ENCODE measurements around the gene MRPL17. TPM values are rescaled to one million over a fixed set of nuclear protein-coding genes. Genes with fewer than 3 reads are reported as not detected.
A peak's percentile ranks its signal among the peaks of the same experiment; 100 is the strongest.
"Not testable (repeated sequence)": the region's sequence is repeated elsewhere in the genome, so short reads cannot be mapped to it uniquely, and the experiment has no call there.

Gene MRPL17
- total and polyA plus RNA-seq, 4 donors: 14.0 to 21.8 (median 19.0) TPM

DNA sequence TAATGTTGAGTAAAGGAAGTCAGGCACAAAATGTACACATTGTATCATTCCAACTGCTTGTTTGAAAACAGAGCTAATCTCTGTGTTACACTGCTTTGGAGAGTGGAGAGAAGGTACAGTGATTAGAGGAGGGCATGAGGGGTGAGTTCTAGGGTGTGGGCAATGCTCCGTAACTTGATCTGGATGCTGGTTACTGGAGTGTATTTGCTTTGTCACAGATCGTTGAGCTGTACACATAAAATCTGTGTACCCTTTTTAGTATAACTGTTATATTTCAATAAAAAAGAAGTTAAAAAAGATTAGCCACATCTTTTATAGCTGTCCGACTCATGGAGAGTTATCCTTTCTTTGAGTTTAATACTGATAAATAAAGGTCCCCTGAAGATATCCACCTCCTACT, 18.8 kb upstream of the MRPL17 start:
- H3K27me3 ChIP-seq (ENCODE audit: control insufficient read depth in 4 of 4, insufficient read depth in 4 of 4, low read length in 3 of 4); H3K27ac ChIP-seq (ENCODE audit: low read depth in 1 of 2, low read length in 2 of 2); H3K4me3 ChIP-seq (ENCODE audit: low read depth in 1 of 3, low read length in 3 of 3); DNase-seq (ENCODE audit: low spot score); H3K36me3 ChIP-seq (ENCODE audit: control insufficient read depth in 4 of 4, insufficient read depth in 3 of 4, low read depth in 1 of 4, low read length in 3 of 4); H3K9ac ChIP-seq (ENCODE audit: low read depth in 1 of 2, low read length in 2 of 2); H3K4me1 ChIP-seq (ENCODE audit: control insufficient read depth in 4 of 4, insufficient read depth in 4 of 4, low read length in 3 of 4); H3K9me3 ChIP-seq (ENCODE audit: control insufficient read depth in 4 of 4, low read length in 3 of 4): not testable (repeated sequence)
- 49% methylated on average over 3 of the region's 3 CpGs for WGBS

DNA sequence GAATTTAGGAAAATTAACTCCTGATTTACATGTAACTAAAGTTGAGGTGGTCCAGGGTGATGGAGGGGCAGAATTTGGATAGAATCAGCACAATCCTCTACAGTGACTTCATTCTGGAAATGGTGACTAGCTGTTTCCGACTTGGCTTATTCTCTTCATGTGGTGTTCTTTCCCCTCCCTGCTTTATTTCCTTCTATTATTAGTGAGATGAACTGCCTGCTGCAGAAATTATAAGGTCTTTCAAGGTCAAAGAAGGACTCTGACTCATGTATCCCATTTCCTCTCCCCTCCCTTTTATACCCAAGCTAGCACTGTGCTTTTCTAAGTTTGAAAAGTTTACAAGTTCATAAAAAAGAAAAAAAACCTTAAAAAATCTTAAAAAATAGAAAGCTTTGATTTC, 12.2 kb upstream of the MRPL17 start:
- no peaks in the 10 kb centered on the region for H3K9me3 ChIP-seq (ENCODE audit: control insufficient read depth in 4 of 4, low read length in 3 of 4)
- no peaks in the 10 kb centered on the region for H3K4me1 ChIP-seq (ENCODE audit: control insufficient read depth in 4 of 4, insufficient read depth in 4 of 4, low read length in 3 of 4)
- H3K36me3 ChIP-seq (ENCODE audit: control insufficient read depth in 4 of 4, insufficient read depth in 3 of 4, low read depth in 1 of 4, low read length in 3 of 4): no peaks in the 10 kb centered on the region
- TF ChIP-seq NR2F2 (IDR thresholded peaks at IDR 0.05): peak; percentile 74
- no peak for TF ChIP-seq TAF1 (conservative IDR thresholded peaks at IDR 0.05)
- TF ChIP-seq GABPA (IDR thresholded peaks at IDR 0.05 in 1 of 2, conservative IDR thresholded peaks at IDR 0.05 in 1 of 2): peak in 1 of 2 donors; percentile 21
- peak; percentile 20 to 52 for TF ChIP-seq RXRA (IDR thresholded peaks at IDR 0.05)
- TF ChIP-seq JUND (IDR thresholded peaks at IDR 0.05): peak; percentile 83 to 86
- peak; percentile 37 for TF ChIP-seq SP1 (IDR thresholded peaks at IDR 0.05)
- no peak for TF ChIP-seq FOXA2 (IDR thresholded peaks at IDR 0.05)
- H3K27me3 ChIP-seq (ENCODE audit: control insufficient read depth in 4 of 4, insufficient read depth in 4 of 4, low read length in 3 of 4): no peaks in the 10 kb centered on the region
- H3K9ac ChIP-seq (ENCODE audit: low read depth in 1 of 2, low read length in 2 of 2): no peak overlapping the region
- DNase-seq (ENCODE audit: low spot score): no peak
- H3K27ac ChIP-seq (ENCODE audit: low read depth in 1 of 2, low read length in 2 of 2): peak overlapping the region in 1 of 2 donors; percentile 49
- 64% methylated on average over 1 of the region's 1 CpG for WGBS
- H3K4me3 ChIP-seq (ENCODE audit: low read depth in 1 of 3, low read length in 3 of 3): no peak overlapping the region

GRCh38 chr11:6694229-6694535, 11.0 kb upstream of the MRPL17 start:
- Histone ChIP-seq H3K9ac (ENCODE audit: low read depth in 1 of 2, low read length in 2 of 2) (no peak overlapping the region), H3K4me1 (ENCODE audit: control insufficient read depth in 4 of 4, insufficient read depth in 4 of 4, low read length in 3 of 4) (no peaks in the 10 kb centered on the region), H3K36me3 (ENCODE audit: control insufficient read depth in 4 of 4, insufficient read depth in 3 of 4, low read depth in 1 of 4, low read length in 3 of 4) (no peaks in the 10 kb centered on the region), H3K9me3 (ENCODE audit: control insufficient read depth in 4 of 4, low read length in 3 of 4) (no peaks in the 10 kb centered on the region), H3K4me3 (ENCODE audit: low read depth in 1 of 3, low read length in 3 of 3) (no peak overlapping the region), H3K27ac (ENCODE audit: low read depth in 1 of 2, low read length in 2 of 2) (no peak overlapping the region), H3K27me3 (ENCODE audit: control insufficient read depth in 4 of 4, insufficient read depth in 4 of 4, low read length in 3 of 4) (no peaks in the 10 kb centered on the region)
- WGBS: 31% methylated on average over 1 of the region's 1 CpG
- TF ChIP-seq EGR1 (IDR thresholded peaks at IDR 0.05; ENCODE audit: low read depth in 2 of 2) (no peak), HNF4G (IDR thresholded peaks at IDR 0.05) (no peak), GABPA (IDR thresholded peaks at IDR 0.05 in 1 of 2, conservative IDR thresholded peaks at IDR 0.05 in 1 of 2) (no peak), RXRA (IDR thresholded peaks at IDR 0.05) (no peak), RAD21 (IDR thresholded peaks at IDR 0.05) (no peak), ATF3 (IDR thresholded peaks at IDR 0.05) (no peak), SP1 (IDR thresholded peaks at IDR 0.05) (no peak), FOXA1 (IDR thresholded peaks at IDR 0.05) (no peak), JUND (IDR thresholded peaks at IDR 0.05) (no peak), TAF1 (conservative IDR thresholded peaks at IDR 0.05) (no peak), FOXA2 (IDR thresholded peaks at IDR 0.05) (no peak), YY1 (IDR thresholded peaks at IDR 0.05) (no peak), HNF4A (conservative IDR thresholded peaks at IDR 0.05) (no peak), NR2F2 (IDR thresholded peaks at IDR 0.05) (no peak)
- TF ChIP-seq, protein P1, sequence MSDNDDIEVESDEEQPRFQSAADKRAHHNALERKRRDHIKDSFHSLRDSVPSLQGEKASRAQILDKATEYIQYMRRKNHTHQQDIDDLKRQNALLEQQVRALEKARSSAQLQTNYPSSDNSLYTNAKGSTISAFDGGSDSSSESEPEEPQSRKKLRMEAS (IDR thresholded peaks at IDR 0.05): no peak
- TF ChIP-seq, protein P2, sequence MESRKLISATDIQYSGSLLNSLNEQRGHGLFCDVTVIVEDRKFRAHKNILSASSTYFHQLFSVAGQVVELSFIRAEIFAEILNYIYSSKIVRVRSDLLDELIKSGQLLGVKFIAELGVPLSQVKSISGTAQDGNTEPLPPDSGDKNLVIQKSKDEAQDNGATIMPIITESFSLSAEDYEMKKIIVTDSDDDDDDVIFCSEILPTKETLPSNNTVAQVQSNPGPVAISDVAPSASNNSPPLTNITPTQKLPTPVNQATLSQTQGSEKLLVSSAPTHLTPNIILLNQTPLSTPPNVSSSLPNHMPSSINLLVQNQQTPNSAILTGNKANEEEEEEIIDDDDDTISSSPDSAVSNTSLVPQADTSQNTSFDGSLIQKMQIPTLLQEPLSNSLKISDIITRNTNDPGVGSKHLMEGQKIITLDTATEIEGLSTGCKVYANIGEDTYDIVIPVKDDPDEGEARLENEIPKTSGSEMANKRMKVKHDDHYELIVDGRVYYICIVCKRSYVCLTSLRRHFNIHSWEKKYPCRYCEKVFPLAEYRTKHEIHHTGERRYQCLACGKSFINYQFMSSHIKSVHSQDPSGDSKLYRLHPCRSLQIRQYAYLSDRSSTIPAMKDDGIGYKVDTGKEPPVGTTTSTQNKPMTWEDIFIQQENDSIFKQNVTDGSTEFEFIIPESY (IDR thresholded peaks at IDR 0.05): no peak
- TF ChIP-seq, protein P3, sequence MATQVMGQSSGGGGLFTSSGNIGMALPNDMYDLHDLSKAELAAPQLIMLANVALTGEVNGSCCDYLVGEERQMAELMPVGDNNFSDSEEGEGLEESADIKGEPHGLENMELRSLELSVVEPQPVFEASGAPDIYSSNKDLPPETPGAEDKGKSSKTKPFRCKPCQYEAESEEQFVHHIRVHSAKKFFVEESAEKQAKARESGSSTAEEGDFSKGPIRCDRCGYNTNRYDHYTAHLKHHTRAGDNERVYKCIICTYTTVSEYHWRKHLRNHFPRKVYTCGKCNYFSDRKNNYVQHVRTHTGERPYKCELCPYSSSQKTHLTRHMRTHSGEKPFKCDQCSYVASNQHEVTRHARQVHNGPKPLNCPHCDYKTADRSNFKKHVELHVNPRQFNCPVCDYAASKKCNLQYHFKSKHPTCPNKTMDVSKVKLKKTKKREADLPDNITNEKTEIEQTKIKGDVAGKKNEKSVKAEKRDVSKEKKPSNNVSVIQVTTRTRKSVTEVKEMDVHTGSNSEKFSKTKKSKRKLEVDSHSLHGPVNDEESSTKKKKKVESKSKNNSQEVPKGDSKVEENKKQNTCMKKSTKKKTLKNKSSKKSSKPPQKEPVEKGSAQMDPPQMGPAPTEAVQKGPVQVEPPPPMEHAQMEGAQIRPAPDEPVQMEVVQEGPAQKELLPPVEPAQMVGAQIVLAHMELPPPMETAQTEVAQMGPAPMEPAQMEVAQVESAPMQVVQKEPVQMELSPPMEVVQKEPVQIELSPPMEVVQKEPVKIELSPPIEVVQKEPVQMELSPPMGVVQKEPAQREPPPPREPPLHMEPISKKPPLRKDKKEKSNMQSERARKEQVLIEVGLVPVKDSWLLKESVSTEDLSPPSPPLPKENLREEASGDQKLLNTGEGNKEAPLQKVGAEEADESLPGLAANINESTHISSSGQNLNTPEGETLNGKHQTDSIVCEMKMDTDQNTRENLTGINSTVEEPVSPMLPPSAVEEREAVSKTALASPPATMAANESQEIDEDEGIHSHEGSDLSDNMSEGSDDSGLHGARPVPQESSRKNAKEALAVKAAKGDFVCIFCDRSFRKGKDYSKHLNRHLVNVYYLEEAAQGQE (IDR thresholded peaks at IDR 0.05): no peak
- TF ChIP-seq, protein P4, sequence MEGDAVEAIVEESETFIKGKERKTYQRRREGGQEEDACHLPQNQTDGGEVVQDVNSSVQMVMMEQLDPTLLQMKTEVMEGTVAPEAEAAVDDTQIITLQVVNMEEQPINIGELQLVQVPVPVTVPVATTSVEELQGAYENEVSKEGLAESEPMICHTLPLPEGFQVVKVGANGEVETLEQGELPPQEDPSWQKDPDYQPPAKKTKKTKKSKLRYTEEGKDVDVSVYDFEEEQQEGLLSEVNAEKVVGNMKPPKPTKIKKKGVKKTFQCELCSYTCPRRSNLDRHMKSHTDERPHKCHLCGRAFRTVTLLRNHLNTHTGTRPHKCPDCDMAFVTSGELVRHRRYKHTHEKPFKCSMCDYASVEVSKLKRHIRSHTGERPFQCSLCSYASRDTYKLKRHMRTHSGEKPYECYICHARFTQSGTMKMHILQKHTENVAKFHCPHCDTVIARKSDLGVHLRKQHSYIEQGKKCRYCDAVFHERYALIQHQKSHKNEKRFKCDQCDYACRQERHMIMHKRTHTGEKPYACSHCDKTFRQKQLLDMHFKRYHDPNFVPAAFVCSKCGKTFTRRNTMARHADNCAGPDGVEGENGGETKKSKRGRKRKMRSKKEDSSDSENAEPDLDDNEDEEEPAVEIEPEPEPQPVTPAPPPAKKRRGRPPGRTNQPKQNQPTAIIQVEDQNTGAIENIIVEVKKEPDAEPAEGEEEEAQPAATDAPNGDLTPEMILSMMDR (IDR thresholded peaks at IDR 0.05; ENCODE audit: low read depth, low read length, missing input control): no peak
- DNase-seq (ENCODE audit: low spot score): no peak

Measured in liver (tissue), 9 donors.